A673 (cell line): ENCODE results near the gene NPC1.

ENCODE experiments used
- EZH2 ChIP-seq: fragments of 200-600 bp; sonication (generic); IDR thresholded peaks from 2 replicates; pipeline ENCODE4 v1.6.1; 2017; ENCODE audit warnings: borderline replicate concordance, low read depth, mild to moderate bottlenecking, mixed read lengths, antibody characterized with exemption, low read length; ENCODE audit not compliant: poor library complexity, severe bottlenecking
- TF ChIP-seq, protein P1 (sequence below): fragments of 300-800, 200-600 bp; sonication (generic); conservative IDR thresholded peaks from 2 replicates; pipeline ENCODE4 v1.5.1; 2017; ENCODE audit warnings: low read depth, mild to moderate bottlenecking, antibody characterized with exemption, low read length, moderate library complexity, mixed read lengths

DNA sequence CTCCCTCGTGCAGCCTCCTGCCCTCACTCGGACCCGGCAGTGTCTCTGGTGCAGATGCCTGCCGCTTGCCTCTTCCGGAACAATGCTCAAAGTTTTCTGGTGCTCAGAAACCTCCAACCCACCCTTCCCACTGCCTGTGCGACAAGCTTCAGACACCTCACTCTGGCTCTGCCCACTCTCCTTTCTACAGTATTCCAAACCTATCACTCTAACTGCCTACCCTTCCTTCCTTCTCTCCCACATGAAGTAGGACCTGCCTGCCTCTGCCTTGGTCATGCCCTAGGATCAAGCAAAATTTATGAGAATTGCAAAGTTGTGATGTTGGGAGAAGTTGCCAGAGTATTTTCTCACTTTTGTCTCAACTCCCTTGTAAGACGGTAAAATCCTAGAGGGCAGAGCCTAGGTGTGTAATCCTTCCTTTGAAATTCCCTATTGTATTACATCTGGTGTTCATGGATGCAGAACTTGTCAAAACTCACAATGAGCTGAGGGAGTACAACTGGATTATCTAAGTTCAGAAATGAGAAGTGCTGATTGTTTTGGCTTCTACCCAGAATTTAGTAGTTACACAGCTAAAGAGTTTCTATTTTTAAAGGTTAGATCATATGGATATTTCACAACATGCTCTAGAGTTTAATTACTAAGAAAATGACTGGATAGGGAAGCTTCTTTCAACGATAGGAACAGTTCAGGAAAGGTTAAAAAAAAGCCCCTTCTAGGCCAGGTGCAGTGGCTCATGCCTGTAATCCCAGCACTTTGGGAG, 7.2 kb downstream of the NPC1 start:
- TF ChIP-seq, protein P1, sequence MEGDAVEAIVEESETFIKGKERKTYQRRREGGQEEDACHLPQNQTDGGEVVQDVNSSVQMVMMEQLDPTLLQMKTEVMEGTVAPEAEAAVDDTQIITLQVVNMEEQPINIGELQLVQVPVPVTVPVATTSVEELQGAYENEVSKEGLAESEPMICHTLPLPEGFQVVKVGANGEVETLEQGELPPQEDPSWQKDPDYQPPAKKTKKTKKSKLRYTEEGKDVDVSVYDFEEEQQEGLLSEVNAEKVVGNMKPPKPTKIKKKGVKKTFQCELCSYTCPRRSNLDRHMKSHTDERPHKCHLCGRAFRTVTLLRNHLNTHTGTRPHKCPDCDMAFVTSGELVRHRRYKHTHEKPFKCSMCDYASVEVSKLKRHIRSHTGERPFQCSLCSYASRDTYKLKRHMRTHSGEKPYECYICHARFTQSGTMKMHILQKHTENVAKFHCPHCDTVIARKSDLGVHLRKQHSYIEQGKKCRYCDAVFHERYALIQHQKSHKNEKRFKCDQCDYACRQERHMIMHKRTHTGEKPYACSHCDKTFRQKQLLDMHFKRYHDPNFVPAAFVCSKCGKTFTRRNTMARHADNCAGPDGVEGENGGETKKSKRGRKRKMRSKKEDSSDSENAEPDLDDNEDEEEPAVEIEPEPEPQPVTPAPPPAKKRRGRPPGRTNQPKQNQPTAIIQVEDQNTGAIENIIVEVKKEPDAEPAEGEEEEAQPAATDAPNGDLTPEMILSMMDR, result no peak
- no peak for TF ChIP-seq EZH2
